Activated CD4-positive, alpha-beta T cell treated with anti-CD3 and anti-CD28 coated beads for 24 hours (primary cell): Measurements from ENCODE around the gene POLK.
"Not testable (repeated sequence)": the region's sequence is repeated elsewhere in the genome, so short reads cannot be mapped to it uniquely, and the experiment has no call there.

Experiments used
- DNase-seq, 2 donors: peaks; one replicate each; pipeline ENCODE4 v3.0.0-alpha.2; 2020; ENCODE audit warnings: low read depth in 2 of 2

POLK gene

GRCh38 chr5:75511435-75512382, at the start of gene POLK, which contains the start of gene CERT1:
POLK (plus strand) TSS chr5:75511891.
CERT1 (minus strand) TSS chr5:75511629; CDS start chr5:75511207, 422 bp downstream.
- DNase-seq: peak; percentile 93 to 94

GRCh38 chr5:75463726-75464125, 48.0 kb upstream of the POLK start:
- DNase-seq: no peak

DNA sequence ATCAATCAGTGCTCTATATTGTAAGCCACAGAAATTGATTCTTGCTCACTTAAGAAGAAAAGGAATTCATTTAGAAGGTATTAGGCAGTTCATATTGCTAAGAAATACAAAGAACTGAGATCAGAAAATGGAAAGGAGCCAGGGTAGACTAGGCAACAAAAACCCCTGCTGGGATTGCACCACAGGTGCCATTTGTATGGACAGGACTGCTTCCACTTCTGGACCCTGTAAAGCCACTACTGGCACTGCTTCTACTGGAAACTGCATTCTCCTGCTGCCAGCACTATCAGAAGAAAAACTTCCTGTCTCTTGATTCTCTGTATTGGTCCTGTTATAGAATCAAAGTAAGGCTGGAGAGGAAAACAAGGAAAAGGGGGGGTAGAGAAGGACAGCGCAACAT, 46.2 kb upstream of the POLK start:
- DNase-seq: no peak

DNA sequence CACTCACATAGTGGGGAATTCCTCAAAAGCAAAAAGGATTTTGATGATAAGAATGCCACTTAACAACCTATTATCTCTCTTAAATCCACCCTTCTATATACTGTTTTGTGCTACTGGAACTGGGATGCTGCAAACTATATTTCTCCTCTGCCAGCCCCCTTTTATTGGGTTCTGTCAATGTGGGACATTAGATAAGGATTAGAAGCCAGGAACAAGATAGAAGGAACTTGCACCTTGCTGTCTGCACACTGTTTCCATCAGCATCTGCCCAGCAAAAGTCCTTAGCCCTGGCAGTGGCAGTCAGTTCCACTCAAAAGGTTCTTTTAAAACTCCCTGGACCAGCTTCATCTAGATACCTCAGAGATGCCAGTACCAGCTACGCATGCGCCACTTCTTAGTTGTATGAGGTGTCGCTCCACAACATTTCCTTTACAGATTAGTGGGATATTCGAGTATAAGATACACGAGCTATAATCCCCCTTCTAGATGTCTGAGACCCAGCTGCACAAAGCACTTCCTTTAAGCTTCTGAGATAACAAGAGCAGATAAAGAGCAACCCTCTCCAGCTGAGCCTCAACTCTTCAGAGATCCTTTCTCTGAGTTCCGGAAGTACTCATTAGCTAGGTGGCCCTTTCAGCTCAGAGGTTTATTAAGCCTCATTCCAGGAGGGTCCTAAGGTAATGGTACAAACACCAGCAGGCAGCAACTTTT, 45.5 kb upstream of the POLK start:
- no peak for DNase-seq

- no peak for DNase-seq
These were observed 43.1 kb upstream of the POLK start for GRCh38 chr5:75468593-75468992.

- DNase-seq: no peak
These were observed 42.7 kb upstream of the POLK start for GRCh38 chr5:75469017-75469416.

DNA sequence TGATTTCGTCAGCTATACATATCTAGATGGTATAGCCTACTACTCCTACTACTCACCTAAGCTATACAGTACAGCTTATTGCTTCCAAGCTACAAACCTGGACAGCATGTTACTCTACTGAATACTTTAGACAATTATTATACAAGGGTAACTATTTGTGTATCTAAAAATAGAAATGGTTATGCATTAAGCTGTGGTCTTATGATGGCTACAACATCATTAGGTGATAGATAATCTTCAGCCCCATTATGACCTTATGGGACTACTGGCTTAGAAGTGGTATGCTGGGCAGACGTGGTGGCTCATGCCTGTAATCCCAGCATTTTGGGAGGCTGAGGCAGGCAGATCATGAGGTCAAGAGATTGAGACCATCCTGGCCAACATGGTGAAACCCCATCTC, 40.5 kb upstream of the POLK start:
- DNase-seq: no peak

- no peak for DNase-seq
These were observed 38.7 kb upstream of the POLK start for GRCh38 chr5:75472973-75473372.

- DNase-seq: no peak
These were observed 38.2 kb upstream of the POLK start for GRCh38 chr5:75473463-75473862.

GRCh38 chr5:75475364-75475763, 36.3 kb upstream of the POLK start:
- DNase-seq: no peak

DNA sequence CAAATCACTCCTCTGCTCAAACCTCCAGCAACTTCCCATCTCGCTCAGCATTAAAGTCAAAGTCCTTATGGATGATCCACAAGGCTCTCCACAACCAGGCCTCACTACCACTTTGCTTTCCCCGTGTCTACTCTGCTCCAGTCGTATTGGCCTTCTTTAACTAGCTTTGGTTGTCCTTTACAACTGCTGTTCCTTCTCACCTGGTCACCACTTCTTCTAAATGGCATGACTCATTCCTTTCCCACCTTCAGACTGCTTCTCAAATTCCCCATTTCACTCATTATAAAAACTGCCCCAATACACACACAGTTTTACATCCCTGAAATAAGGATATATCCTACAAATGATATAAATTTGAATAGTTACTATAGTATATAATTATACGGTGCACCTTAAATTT, 30.7 kb upstream of the POLK start:
- DNase-seq: no peak

- no peak for DNase-seq
These were observed 29.2 kb upstream of the POLK start for GRCh38 chr5:75482482-75482881.

DNA sequence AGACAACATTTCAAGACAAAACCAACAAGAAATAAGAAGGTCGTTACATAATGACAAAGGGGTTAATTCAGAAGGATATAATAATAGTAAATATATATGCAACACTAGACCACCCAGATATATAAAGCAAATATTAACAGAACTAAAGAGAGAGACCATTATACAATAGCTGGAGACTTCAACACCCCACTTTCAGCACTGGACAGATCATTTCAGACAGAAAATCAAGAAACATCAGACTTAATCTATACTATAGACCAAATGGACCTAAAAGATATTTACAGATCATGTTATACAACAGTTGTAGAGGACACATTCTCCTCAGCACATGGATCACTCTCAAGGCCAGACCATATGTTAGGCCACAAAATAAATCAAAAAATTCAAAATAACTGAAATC, 27.1 kb upstream of the POLK start:
- DNase-seq: no peak

DNA sequence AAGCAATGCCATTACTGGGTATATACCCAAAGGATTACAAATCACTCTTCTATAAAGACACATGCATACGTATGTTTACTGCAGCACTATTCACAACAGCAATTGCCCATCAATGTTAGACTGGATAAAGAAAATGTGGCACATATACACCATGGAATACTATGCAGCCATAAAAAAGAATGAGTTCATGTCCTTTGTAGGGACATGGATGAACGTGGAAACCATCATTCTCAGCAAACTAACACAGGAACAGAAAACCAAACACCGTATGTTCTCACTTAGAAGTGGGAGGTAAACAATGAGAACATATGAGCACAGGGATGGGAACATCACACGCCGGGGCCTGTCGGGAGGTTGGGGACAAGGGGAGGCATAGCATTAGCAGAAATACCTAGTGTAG, 21.8 kb upstream of the POLK start:
- not testable (repeated sequence) for DNase-seq

- DNase-seq: no peak
These were observed 20.1 kb upstream of the POLK start for GRCh38 chr5:75491621-75492020.

- no peak for DNase-seq
These were observed 15.7 kb upstream of the POLK start for GRCh38 chr5:75496026-75496425.

DNA sequence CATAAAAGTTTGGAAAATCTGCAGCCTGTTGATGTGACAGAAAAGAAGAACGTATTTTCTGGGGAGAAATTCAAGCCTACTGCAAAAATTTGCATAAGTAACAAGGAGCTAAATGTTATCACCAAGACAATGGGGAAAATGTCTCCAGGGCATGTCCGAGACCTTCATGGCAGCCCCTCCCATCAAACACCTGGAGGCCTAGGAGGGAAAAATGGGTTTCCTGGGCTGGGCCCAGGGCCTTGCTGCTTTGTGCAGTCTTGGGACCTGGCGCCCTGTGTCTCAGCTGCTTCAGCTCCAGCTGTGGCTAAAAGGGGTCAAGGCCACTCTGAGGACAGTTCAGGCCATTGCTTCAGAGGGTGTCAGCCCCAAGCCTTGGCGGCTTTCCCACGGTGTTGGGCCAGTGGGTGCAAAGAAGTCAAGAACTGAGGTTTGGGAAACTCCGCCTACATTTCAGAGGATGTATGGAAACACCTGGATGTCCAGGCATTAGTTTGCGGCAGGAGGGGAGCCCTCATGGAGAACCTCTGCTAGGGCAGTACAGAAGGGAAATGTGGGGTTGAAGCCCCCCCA, 13.4 kb upstream of the POLK start:
- DNase-seq: no peak

DNA sequence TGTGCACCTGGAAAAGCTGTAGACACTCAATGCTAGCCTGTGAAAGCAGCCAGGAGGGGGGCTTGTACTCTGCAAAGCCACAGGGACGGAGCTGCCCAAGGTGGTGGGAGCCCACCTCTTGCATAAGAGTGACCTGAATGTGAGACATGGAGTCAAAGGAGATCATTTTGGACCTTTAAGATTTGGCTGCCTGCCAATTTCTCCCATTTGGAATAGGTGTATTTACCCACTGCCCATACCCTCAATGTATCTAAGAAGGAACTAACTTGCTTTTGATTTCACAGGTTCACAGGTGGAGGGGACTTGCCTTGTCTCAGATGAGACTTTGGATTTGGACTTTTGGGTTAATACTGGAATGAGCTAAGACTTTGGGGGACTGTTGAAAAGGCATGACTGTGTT, 12.8 kb upstream of the POLK start:
- DNase-seq: not testable (repeated sequence)

DNA sequence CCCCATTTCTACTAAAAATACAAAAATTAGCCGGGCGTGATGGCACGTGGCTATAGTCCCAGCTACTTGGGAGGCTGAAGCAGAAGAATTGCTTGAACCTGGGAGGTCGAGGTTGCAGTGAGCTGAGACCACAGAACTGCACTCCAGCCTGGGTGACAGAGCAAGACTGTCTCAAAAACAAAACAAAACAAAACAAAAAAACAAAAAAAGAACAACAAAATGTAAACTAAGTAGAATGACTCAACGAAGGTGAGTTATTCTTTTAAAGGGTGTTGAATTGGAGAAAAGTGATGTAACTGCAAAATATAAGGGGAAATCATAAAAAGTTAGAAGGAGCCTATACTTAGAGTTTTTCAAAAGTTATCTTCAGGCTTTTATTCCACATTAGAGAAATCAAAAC, 6.6 kb upstream of the POLK start:
- DNase-seq: not testable (repeated sequence)

DNA sequence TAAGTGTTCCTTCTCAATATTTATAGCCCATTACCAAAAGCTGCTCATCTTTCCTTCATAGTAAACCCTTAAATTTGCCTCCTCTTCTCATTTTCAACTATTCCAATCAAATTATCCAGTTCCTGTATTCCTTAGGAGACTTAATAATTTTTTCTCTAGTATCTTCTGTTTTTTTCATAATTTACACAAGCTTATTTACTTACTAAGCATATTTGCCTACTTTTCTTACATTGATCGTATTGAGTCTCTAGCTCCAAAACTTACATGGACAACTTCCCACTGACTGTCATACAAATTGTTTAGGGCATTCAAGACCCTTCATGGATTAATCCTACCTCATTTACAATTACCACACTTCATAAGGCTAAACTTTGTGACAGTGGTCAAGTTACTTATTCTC, 3.9 kb upstream of the POLK start:
- DNase-seq: no peak

GRCh38 chr5:75509546-75509945, 2.1 kb upstream of the POLK start:
- DNase-seq: no peak

DNA sequence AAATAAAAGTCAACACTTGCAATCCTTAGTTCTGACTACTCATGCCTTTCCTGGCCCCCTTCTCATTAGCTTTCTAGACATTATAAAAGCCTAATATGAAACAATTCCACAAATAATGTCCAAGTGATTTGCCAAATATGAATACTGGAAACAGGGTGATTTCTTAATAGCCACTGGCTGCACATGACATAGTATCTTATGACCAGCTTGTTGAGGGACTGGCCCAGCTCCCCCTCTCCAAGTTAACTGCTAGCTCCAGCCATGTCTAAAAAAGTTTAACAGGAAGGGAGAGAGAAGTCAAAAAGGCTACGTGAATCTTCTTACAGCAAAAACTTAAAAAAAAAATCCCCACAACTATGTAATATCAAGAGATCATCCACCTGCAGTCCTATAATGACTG, 1.7 kb upstream of the POLK start:
- no peak for DNase-seq

- DNase-seq: no peak
These were observed 1.3 kb upstream of the POLK start for GRCh38 chr5:75510417-75510835.
